Transverse colon (tissue), 3 donors: ENCODE results near the gene CES2.

ENCODE experiments used
- EP300 ChIP-seq: sonication (generic); formaldehyde crosslinking; IDR thresholded peaks from one replicate; pipeline ENCODE4 v1.6.1; 2017; ENCODE audit warnings: antibody characterized with exemption, low read depth
- POLR2A ChIP-seq: fragments of 450-650 bp; IDR thresholded peaks from one replicate; pipeline ENCODE4 v1.6.1; 2016; ENCODE audit warnings: antibody characterized with exemption, mild to moderate bottlenecking, moderate library complexity
- TF ChIP-seq, protein P1 (sequence below), 5 experiments: fragments of 200-600 bp in 3 of 5; fragments of 450-650 bp in 2 of 5; sonication (generic) in 3 of 5; IDR thresholded peaks; 1 replicate in 2 of 5; 2 replicates in 3 of 5; pipeline ENCODE4 v1.5.1; 2016 to 2017; ENCODE audit warnings: antibody characterized with exemption in 5 of 5, inconsistent platforms in 3 of 5, mild to moderate bottlenecking in 2 of 5, moderate library complexity in 1 of 5

DNA sequence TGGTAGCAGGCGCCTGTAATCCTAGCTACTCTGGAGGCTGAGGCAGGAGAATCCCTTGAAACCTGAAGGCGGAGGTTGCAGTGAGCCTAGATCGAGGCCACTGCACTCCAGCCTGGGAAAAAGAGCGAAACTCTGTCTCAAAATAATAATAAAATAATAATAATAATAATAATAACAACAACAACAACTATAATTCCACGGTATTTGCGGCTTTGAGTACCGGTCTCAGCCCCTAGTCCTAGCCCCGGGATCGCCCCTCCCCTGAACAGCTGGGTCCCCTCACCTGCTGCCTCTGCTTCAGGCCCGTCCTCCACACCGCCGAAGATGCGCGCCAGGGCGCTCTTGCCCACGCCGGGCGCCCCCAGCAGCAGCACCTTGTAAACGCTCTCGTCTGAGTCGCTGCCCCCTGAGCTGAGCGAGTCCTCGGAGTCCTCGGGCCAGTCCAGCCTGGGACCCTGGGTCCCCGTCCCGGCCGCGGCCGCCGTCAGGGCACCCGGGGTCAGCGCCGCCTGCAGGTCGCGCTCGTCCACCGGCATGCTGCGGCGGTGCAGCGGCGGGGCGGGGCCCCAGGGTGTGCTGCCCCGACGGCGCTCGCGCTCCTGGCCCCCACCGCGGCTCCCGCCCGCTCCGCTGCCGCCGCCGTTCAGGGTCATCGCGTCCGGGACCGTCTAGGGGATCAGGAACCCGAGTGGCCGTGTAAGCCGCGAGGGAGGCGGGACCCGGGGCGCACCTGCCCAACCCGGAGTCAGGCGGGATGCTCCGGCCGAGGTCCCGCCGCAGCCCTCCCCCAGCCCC lies 10.6 kb upstream of the CES2 start:
- TF ChIP-seq, protein P1, sequence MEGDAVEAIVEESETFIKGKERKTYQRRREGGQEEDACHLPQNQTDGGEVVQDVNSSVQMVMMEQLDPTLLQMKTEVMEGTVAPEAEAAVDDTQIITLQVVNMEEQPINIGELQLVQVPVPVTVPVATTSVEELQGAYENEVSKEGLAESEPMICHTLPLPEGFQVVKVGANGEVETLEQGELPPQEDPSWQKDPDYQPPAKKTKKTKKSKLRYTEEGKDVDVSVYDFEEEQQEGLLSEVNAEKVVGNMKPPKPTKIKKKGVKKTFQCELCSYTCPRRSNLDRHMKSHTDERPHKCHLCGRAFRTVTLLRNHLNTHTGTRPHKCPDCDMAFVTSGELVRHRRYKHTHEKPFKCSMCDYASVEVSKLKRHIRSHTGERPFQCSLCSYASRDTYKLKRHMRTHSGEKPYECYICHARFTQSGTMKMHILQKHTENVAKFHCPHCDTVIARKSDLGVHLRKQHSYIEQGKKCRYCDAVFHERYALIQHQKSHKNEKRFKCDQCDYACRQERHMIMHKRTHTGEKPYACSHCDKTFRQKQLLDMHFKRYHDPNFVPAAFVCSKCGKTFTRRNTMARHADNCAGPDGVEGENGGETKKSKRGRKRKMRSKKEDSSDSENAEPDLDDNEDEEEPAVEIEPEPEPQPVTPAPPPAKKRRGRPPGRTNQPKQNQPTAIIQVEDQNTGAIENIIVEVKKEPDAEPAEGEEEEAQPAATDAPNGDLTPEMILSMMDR (IDR thresholded peaks at IDR 0.05) = peak; percentile 42 to 68 (median 44)
- no peak for TF ChIP-seq POLR2A
- no peak for TF ChIP-seq EP300
